HEK293 (cell line): Measurements from ENCODE around the gene NAPA.

ENCODE experiments used
- CTCF ChIP-seq: fragments of 450-650 bp; formaldehyde crosslinking; IDR thresholded peaks from 2 replicates; pipeline ENCODE4 v1.5.1; 2016; ENCODE audit warnings: missing biosample characterization, missing genetic modification characterization
- OVOL3 ChIP-seq: fragments of 450-650 bp; formaldehyde crosslinking; IDR thresholded peaks from 2 replicates; pipeline ENCODE4 v1.5.1; 2016; ENCODE audit warnings: missing biosample characterization, missing genetic modification characterization
- REST ChIP-seq: fragments of 450-650 bp; formaldehyde crosslinking; IDR thresholded peaks from 2 replicates; pipeline ENCODE4 v1.5.1; 2016; ENCODE audit warnings: missing biosample characterization, missing genetic modification characterization
- ZFHX2 ChIP-seq: fragments of 450-650 bp; formaldehyde crosslinking; conservative IDR thresholded peaks from 2 replicates; pipeline ENCODE4 v1.5.1; 2016; ENCODE audit warnings: missing biosample characterization, missing genetic modification characterization
- ZNF133 ChIP-seq: fragments of 450-650 bp; formaldehyde crosslinking; IDR thresholded peaks from 2 replicates; pipeline ENCODE4 v1.5.1; 2016; ENCODE audit warnings: missing biosample characterization, missing genetic modification characterization
- ZNF2 ChIP-seq: fragments of 450-650 bp; formaldehyde crosslinking; IDR thresholded peaks from 2 replicates; pipeline ENCODE4 v1.5.1; 2016; ENCODE audit warnings: missing biosample characterization, missing genetic modification characterization
- ZNF274 ChIP-seq, 2 experiments: fragments of 200-500 bp in 1 of 2; fragments of 450-650 bp in 1 of 2; sonication (Bioruptor generic) in 1 of 2; formaldehyde crosslinking in 1 of 2; IDR thresholded peaks; 2 replicates each; pipeline versions ENCODE4 v1.5.1 to v1.6.1; 2014 to 2016; ENCODE audit warnings: borderline replicate concordance in 1 of 2, inconsistent platforms in 1 of 2, low read length in 1 of 2, missing biosample characterization in 1 of 2, missing genetic modification characterization in 1 of 2
- ZNF423 ChIP-seq: fragments of 450-650 bp; formaldehyde crosslinking; IDR thresholded peaks from 2 replicates; pipeline ENCODE4 v1.5.1; 2016; ENCODE audit warnings: missing biosample characterization, missing genetic modification characterization
- ZNF530 ChIP-seq: fragments of 450-650 bp; formaldehyde crosslinking; IDR thresholded peaks from 2 replicates; pipeline ENCODE4 v1.5.1; 2016; ENCODE audit warnings: low read depth, missing biosample characterization, missing genetic modification characterization
- ZNF701 ChIP-seq: fragments of 450-650 bp; formaldehyde crosslinking; IDR thresholded peaks from 2 replicates; pipeline ENCODE4 v1.5.1; 2016; ENCODE audit warnings: missing biosample characterization, missing genetic modification characterization

- TF ChIP-seq ZNF274 (IDR thresholded peaks at IDR 0.05; ENCODE audit: low read length) (no peak), ZNF274 (tag by site-specific recombination; IDR thresholded peaks at IDR 0.05; ENCODE audit: borderline replicate concordance) (no peak), ZNF701 (tag by site-specific recombination) (no peak), REST (no peak), ZNF133 (tag by site-specific recombination) (no peak), ZNF530 (tag by site-specific recombination) (no peak), CTCF (tag by site-specific recombination) (no peak), ZNF2 (no peak), OVOL3 (tag by site-specific recombination) (no peak), ZFHX2 (tag by site-specific recombination) (no peak), ZNF423 (tag by site-specific recombination) (no peak)
Measured at GRCh38 chr19:47446534-47447469, 68.1 kb downstream of the NAPA start.
